ENCODE results near the gene TSPAN19.
"Not testable (repeated sequence)": the region's sequence is repeated elsewhere in the genome, so short reads cannot be mapped to it uniquely, and the experiment has no call there.

Gene TSPAN19

DNA sequence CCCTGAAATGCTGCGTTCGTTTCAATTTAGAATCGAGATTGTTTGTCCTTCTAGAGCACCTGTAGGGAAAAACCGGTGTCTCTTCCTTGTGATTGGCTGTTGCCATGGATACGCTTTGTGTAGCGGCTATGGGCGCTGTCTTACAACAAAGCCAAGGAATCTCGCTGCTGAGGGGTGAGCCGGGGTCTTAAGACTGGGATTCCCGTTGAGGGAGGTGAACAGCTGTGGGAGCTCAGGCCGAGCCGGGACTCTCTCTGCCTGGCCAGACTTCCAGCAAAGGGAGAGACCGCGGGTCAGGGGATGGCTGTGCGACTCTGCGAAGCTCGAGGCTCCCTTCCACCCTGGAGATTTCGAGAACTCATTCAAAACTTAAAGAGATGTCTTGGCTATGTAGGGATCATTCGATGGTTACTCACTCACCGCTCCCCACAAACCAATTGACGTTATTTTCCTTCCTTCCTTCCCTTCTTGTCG, at the start of gene TSPAN19, which contains the start of gene LRRIQ1:
Gene TSPAN19 (minus strand): TSS at position 44 of the 474 bp plus-strand sequence. CDS start 6,331 bp downstream, outside the sequence.
Gene LRRIQ1 (plus strand): TSS at position 118 of the 474 bp plus-strand sequence. CDS start 1,826 bp downstream, outside the sequence.
- peak; percentile 98 for DNase-seq

- DNase-seq, result no peak
Measured at GRCh38 chr12:85085066-85085465, 49.0 kb upstream of the TSPAN19 start.

GRCh38 chr12:85076688-85077430, 40.8 kb upstream of the TSPAN19 start:
- DNase-seq, result peak; percentile 70

GRCh38 chr12:85072826-85073225, 36.7 kb upstream of the TSPAN19 start:
- no peak for DNase-seq

DNA sequence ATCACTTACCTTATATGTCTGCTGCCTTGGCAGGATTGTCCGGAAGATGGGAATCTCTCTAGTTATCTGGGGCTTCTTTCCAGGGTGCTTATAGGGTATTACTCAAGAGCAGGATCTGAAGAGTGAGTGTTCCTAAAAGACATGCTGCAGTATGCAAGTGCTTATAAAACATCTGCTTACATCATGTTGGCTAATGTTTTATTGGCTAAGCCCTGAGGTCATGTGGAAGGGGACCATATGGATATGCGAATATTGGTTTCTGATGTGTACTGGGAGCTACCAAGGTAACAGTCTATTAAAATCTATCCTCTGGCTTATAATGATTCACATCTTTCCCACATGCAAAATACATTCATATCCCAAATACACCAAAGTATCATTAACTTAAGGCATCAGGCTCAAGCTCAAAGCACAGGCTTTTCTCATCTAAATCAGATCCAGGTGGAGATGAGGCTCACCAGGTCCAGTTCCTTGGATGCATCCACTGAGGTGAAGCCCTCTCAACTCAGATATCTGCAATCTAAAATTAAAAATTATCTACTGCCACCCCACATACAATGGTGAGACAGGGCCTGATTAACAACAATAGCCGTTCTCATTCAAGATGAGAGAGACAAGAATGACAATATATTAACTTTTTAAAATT, 29.9 kb upstream of the TSPAN19 start:
- no peak for DNase-seq

GRCh38 chr12:85060916-85061315, 24.8 kb upstream of the TSPAN19 start:
- DNase-seq, result no peak

GRCh38 chr12:85059594-85059993, 23.5 kb upstream of the TSPAN19 start:
- DNase-seq, result no peak

- no peak for DNase-seq
Measured at GRCh38 chr12:85058339-85058738, 22.3 kb upstream of the TSPAN19 start.

- DNase-seq, result peak; percentile 82
Measured at GRCh38 chr12:85057370-85057963, 21.4 kb upstream of the TSPAN19 start.

- no peak for DNase-seq
Measured at GRCh38 chr12:85043829-85044228, 7.8 kb upstream of the TSPAN19 start.

- DNase-seq, result no peak
Measured at GRCh38 chr12:85041395-85041794, 5.3 kb upstream of the TSPAN19 start.

DNA sequence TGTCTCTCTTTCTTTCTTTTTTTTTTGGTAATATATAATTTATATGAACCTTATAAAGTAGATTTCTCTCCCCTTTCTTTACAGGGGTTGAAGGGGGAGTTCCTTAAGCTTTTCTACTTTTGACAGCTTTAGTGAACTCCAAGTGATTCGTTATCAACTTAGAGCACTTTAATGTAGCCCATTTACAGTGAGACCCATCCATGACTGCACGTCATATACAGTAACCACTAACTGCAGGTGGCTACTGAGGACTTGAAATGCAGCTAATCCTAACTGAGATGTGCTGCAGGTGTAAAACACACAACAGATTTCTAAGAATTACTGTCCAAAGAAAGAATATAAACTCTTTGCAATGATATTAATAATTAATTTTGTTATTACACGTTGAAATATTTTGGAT, 656 bp upstream of the TSPAN19 start:
- DNase-seq, result no peak

- peak; percentile 64 for DNase-seq
Measured at GRCh38 chr12:85029456-85029855, 6.6 kb downstream of the TSPAN19 start.

- DNase-seq, result no peak
Measured at GRCh38 chr12:85018098-85018497, 18.0 kb downstream of the TSPAN19 start.

- no peak for DNase-seq
Measured at GRCh38 chr12:85017618-85018017, 18.5 kb downstream of the TSPAN19 start.

- DNase-seq, result no peak
Measured at GRCh38 chr12:85017133-85017532, 18.9 kb downstream of the TSPAN19 start.

DNA sequence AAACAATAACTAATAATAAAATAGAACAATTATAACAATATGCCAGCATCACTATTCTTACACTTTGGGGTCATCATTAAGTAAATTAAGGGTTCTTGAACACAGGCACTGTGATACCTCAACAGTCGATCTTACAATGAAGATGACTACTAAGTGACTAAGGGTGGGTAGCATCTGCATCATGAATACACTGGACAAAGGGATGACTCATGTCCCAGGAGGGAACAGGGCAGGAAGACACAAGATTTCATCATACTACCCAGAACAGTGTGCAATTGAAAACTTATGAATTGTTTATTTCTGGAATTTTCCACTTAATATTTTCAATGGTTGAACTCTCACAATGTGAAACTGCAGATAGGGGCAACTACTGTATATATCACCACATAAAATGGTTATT, 19.7 kb downstream of the TSPAN19 start:
- DNase-seq, result no peak

DNA sequence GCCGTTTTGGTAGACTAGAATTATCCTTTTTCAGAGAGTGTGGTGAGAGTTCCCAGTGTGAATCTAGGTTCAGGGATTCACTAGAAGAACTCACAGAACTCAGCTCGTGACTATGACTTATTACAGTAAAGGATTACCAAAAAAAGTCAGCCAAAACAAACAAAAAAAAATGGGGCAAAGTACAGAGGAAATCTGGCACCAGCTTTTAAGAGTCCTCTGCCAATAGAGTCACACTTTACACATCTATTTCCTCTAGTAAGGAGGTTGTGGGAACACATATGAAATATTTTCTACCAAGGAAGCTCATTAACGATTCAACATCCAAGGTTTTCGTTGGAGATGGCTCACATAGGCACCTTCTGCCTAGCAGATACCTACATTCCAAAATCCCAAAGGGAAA, 28.2 kb downstream of the TSPAN19 start:
- no peak for DNase-seq

DNA sequence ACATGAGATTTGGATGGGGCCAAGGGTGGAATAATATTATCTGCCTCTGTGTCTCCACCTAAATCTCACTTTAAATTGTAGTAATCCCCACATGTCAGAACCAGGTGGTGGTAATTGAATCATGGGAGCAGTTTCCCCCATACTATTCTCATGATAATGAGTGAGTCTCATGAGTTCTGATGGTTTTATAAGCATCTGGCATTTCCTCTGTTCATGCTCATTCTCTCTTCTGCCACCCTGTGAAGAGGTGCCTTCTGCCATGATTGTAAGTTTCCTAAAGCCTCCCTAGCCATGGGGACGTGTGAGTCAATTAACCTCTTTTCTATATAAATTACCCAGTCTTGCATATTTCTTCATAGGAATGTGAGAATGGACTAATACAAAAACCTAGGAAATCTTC, 29.9 kb downstream of the TSPAN19 start:
- DNase-seq, result no peak

DNA sequence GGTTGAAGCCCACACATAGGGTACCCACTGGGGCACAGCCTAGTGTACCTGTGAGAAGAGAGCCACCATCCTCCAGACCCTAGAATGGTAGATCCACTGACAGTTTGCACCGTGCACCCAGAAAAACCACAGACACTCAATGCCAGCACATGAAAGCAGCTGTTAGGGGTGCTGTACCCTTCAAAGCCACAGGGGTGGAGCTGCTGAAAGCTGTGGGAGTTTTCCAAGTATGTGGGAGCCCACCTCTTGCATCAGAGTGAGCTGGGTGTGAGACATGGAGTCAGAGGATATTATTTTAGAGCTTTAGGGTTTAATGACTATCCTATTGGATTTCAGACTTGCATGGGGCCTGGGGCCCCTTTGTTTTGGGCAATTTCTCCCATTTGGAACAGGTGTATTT, 30.5 kb downstream of the TSPAN19 start:
- no peak for DNase-seq

DNA sequence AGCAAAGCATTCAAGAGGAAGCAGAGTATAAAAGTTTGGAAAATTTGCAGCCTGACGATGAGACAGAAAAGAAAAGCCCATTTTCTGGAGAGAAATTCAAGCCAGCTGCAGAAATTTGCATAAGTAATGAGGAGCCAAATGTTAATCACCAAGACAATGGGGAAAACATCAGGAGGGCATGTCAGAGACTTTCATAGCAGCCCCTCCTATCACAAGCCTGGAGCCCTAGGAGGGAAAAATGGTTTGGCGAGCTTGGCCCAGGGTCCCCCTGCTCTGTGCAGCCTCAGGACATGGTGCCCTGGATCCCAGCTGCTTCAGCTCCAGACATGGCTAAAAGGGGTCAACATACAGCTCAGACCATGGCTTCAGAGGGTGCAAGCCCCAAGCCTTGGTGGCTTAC, 31.0 kb downstream of the TSPAN19 start:
- DNase-seq, result not testable (repeated sequence)

DNA sequence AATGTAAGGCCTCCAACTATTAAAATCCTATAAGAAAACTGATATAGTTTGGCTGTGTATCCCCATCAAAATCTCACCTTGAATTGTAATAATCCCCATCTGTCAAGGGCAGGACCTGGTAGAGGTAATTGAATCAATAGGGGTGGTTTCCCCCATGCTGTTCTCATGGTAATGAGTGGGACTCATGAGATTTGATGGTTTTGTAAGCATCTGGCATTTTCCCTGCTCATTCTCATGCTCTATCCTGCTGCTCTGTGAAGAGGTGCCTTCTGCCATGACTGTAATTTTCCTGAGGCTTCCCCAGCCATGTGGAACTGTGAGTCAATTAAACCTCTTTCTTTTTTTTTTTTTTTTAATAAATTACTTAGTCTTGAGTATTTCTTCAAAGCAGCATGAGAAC, 31.9 kb downstream of the TSPAN19 start:
- no peak for DNase-seq

- DNase-seq, result no peak
Measured at GRCh38 chr12:85002778-85003296, 33.2 kb downstream of the TSPAN19 start.

- no peak for DNase-seq
Measured at GRCh38 chr12:85000729-85001128, 35.3 kb downstream of the TSPAN19 start.
